H1 (cell line): ENCODE results near the gene FES. TPM values are rescaled to one million over a fixed set of nuclear protein-coding genes. Genes with fewer than 3 reads are reported as not detected.

Experiments
- CTCF ChIA-PET: fragments of 300-600 bp; sonication (Branson Sonifier 250); formaldehyde crosslinking; loops from one replicate; lab custom pipeline; 2021; ENCODE audit not compliant: partially characterized antibody; lab: Charles Lee
- POLR2A ChIA-PET: fragments of 300-600 bp; sonication (Branson Sonifier 250); formaldehyde crosslinking; loops from one replicate; lab custom pipeline; 2021; ENCODE audit warnings: inconsistent platforms; ENCODE audit not compliant: partially characterized antibody; lab: Charles Lee
- DNase-seq, 2 experiments: peaks; one replicate each; pipeline versions ENCODE4 v3.0.0 to v3.0.0-alpha.2; 2010 to 2022; ENCODE audit warnings: low spot score in 2 of 2, low read depth in 1 of 2, mixed read lengths in 1 of 2
- FAIRE-seq: peaks from 2 replicates; lab custom pipeline; 2011; peaks lifted over from hg19 to GRCh38; lab: Jason Lieb, UNC
- H2AFZ ChIP-seq: 2 replicates; pipeline ENCODE4 v1.8.1; 2012; ENCODE audit warnings: low read length, inconsistent platforms
- H2AK5ac ChIP-seq: 2 replicates; pipeline ENCODE4 v1.6.1; 2013; ENCODE audit warnings: low read depth, low read length
- H2BK120ac ChIP-seq: replicated peaks from 2 replicates; pipeline ENCODE3; 2013; ENCODE audit warnings: low read depth, low read length, inconsistent platforms
- H2BK12ac ChIP-seq: 2 replicates; pipeline ENCODE4 v1.6.1; 2013; ENCODE audit warnings: low read depth, low read length
- H2BK15ac ChIP-seq: 2 replicates; pipeline ENCODE4 v1.6.1; 2013; ENCODE audit warnings: low read length
- H2BK20ac ChIP-seq: 2 replicates; pipeline ENCODE4 v1.6.1; 2013; ENCODE audit warnings: low read length
- H2BK5ac ChIP-seq: 2 replicates; pipeline ENCODE4 v1.6.1; 2013; ENCODE audit warnings: low read depth, low read length
- H3K14ac ChIP-seq: 2 replicates; pipeline ENCODE4 v1.6.1; 2013; ENCODE audit warnings: inconsistent platforms; ENCODE audit not compliant: insufficient read length
- H3K18ac ChIP-seq: 2 replicates; pipeline ENCODE4 v1.6.1; 2013; ENCODE audit warnings: low read length; ENCODE audit errors: extremely low read depth
- H3K23ac ChIP-seq: 2 replicates; pipeline ENCODE4 v1.6.1; 2013; ENCODE audit warnings: inconsistent platforms; ENCODE audit not compliant: insufficient read length
- H3K23me2 ChIP-seq: 2 replicates; pipeline ENCODE4 v1.6.1; 2013; ENCODE audit warnings: low read depth, low read length
- H3K27ac ChIP-seq: 2 replicates; pipeline ENCODE4 v1.6.1; 2011; ENCODE audit warnings: low read depth, low read length, inconsistent platforms
- H3K27me3 ChIP-seq, 4 experiments: replicated peaks in 1 of 4; 1 replicate in 1 of 4; 2 replicates in 3 of 4; pipeline versions ENCODE4 v1.6.1 to v1.8.1; 2011 to 2013; ENCODE audit warnings: low read length in 3 of 4, mild to moderate bottlenecking in 3 of 4, inconsistent platforms in 2 of 4, mixed read lengths in 2 of 4, moderate library complexity in 1 of 4; ENCODE audit not compliant: control insufficient read depth in 3 of 4, insufficient read depth in 3 of 4; ENCODE audit errors: extremely low read depth in 1 of 4
- H3K36me3 ChIP-seq, 4 experiments: 2 replicates each; pipeline versions ENCODE4 v1.6.1 to v1.8.1; 2011 to 2013; ENCODE audit warnings: mild to moderate bottlenecking in 4 of 4, low read length in 3 of 4, moderate library complexity in 2 of 4, control low read depth in 1 of 4, inconsistent platforms in 1 of 4; ENCODE audit not compliant: insufficient read depth in 4 of 4, control insufficient read depth in 2 of 4
- H3K4ac ChIP-seq: replicated peaks from 2 replicates; pipeline ENCODE3; 2013; ENCODE audit warnings: low read length, low read depth, mixed read lengths, inconsistent platforms; ENCODE audit not compliant: insufficient read length
- H3K4me1 ChIP-seq, 4 experiments: replicated peaks in 1 of 4; 1 replicate in 1 of 4; 2 replicates in 3 of 4; pipeline versions ENCODE4 v1.6.1 to v1.8.1; 2011 to 2013; ENCODE audit warnings: low read length in 3 of 4, inconsistent platforms in 2 of 4, mixed read lengths in 1 of 4; ENCODE audit not compliant: insufficient read depth in 4 of 4, control insufficient read depth in 3 of 4
- H3K4me2 ChIP-seq, 2 experiments: 2 replicates each; pipeline versions ENCODE4 v1.6.1 to v1.8.1; 2011 to 2013; ENCODE audit warnings: low read depth in 2 of 2, low read length in 2 of 2, control low read depth in 1 of 2, inconsistent platforms in 1 of 2, mild to moderate bottlenecking in 1 of 2; ENCODE audit not compliant: insufficient read depth in 1 of 2
- H3K4me3 ChIP-seq, 4 experiments: fragments of 200-600, 300-600 bp in 1 of 4; sonication (generic), shearing (Covaris generic), sonication (Bioruptor Twin) in 1 of 4; 2 replicates each; pipeline versions ENCODE4 v1.5.1 to v1.8.1; 2011 to 2016; ENCODE audit warnings: low read length in 4 of 4, low read depth in 3 of 4, control low read depth in 2 of 4, inconsistent platforms in 2 of 4, mild to moderate bottlenecking in 2 of 4, mixed read lengths in 1 of 4, moderate library complexity in 1 of 4; ENCODE audit not compliant: insufficient read depth in 2 of 4; ENCODE audit errors: extremely low read depth in 1 of 4
- H3K56ac ChIP-seq: replicated peaks from 2 replicates; pipeline ENCODE3; 2013; ENCODE audit warnings: low read depth, mild to moderate bottlenecking, mixed read lengths, low read length, inconsistent platforms; ENCODE audit not compliant: insufficient read length
- H3K79me1 ChIP-seq: 2 replicates; pipeline ENCODE4 v1.6.1; 2013; ENCODE audit warnings: low read depth, low read length, control low read depth
- H3K79me2 ChIP-seq, 2 experiments: 2 replicates each; pipeline versions ENCODE4 v1.6.1 to v1.8.1; 2012 to 2013; ENCODE audit warnings: low read length in 2 of 2, mild to moderate bottlenecking in 2 of 2, inconsistent platforms in 1 of 2; ENCODE audit not compliant: insufficient read depth in 2 of 2, control insufficient read depth in 1 of 2
- H3K9ac ChIP-seq, 4 experiments: replicated peaks in 1 of 4; 1 replicate in 1 of 4; 2 replicates in 3 of 4; pipeline versions ENCODE4 v1.6.1 to v1.8.1; 2011 to 2013; ENCODE audit warnings: low read depth in 3 of 4, low read length in 3 of 4, control low read depth in 2 of 4, mild to moderate bottlenecking in 2 of 4, moderate library complexity in 2 of 4, inconsistent platforms in 1 of 4; ENCODE audit errors: extremely low read depth in 1 of 4
- H3K9me3 ChIP-seq, 2 experiments: 2 replicates each; pipeline versions ENCODE4 v1.6.1 to v1.8.1; 2012 to 2013; ENCODE audit warnings: mild to moderate bottlenecking in 2 of 2, moderate library complexity in 2 of 2, control low read depth in 1 of 2, inconsistent platforms in 1 of 2, low read depth in 1 of 2, low read length in 1 of 2, mixed read lengths in 1 of 2; ENCODE audit not compliant: insufficient read depth in 2 of 2
- H4K20me1 ChIP-seq, 2 experiments: replicated peaks in 1 of 2; 2 replicates each; pipeline versions ENCODE3 to v1.8.1; 2011 to 2013; ENCODE audit warnings: inconsistent platforms in 2 of 2, low read length in 2 of 2, mild to moderate bottlenecking in 1 of 2; ENCODE audit not compliant: insufficient read depth in 2 of 2, control insufficient read depth in 1 of 2
- H4K5ac ChIP-seq: 2 replicates; pipeline ENCODE4 v1.6.1; 2013; ENCODE audit warnings: low read length, low read depth, mixed read lengths, inconsistent platforms; ENCODE audit not compliant: insufficient read length
- H4K8ac ChIP-seq: 2 replicates; pipeline ENCODE4 v1.8.0; 2013; ENCODE audit warnings: mild to moderate bottlenecking, moderate library complexity, low read length, inconsistent platforms; ENCODE audit not compliant: insufficient read depth; ENCODE audit errors: extremely low read depth
- H4K91ac ChIP-seq: replicated peaks from 2 replicates; pipeline ENCODE3; 2013; ENCODE audit warnings: low read length, mixed read lengths, inconsistent platforms; ENCODE audit not compliant: insufficient read length
- ASH2L ChIP-seq: fragments of 200-600, 300-600 bp; sonication (generic); IDR thresholded peaks from one replicate; pipeline ENCODE4 v1.7.1; 2017; ENCODE audit warnings: low read length
- BCL11A ChIP-seq, 2 experiments: IDR thresholded peaks; one replicate each; pipeline ENCODE4 v1.6.1; 2011; ENCODE audit warnings: low read depth in 2 of 2, low read length in 2 of 2, mild to moderate bottlenecking in 2 of 2
- CTCF ChIP-seq, 3 experiments: IDR thresholded peaks; 1 replicate in 2 of 3; 2 replicates in 1 of 3; pipeline versions ENCODE4 v1.5.1 to v1.6.1; 2011; ENCODE audit warnings: low read length in 3 of 3, mild to moderate bottlenecking in 3 of 3, inconsistent platforms in 2 of 3, low read depth in 1 of 3, moderate library complexity in 1 of 3; ENCODE audit not compliant: insufficient read depth in 1 of 3; ENCODE audit errors: control extremely low read depth in 1 of 3
- GABPA ChIP-seq: IDR thresholded peaks from 2 replicates; pipeline ENCODE4 v1.6.1; 2011; ENCODE audit warnings: mild to moderate bottlenecking, low read length, moderate library complexity, borderline replicate concordance; ENCODE audit not compliant: insufficient read depth
- RAD21 ChIP-seq, 2 experiments: IDR thresholded peaks in 1 of 2; conservative IDR thresholded peaks in 1 of 2; 2 replicates each; pipeline ENCODE4 v1.6.1; 2011; ENCODE audit warnings: low read depth in 2 of 2, low read length in 2 of 2, improper control_type of control experiment in 1 of 2, inconsistent platforms in 1 of 2, mild to moderate bottlenecking in 1 of 2, moderate library complexity in 1 of 2
- RBBP5 ChIP-seq: IDR thresholded peaks from 2 replicates; pipeline ENCODE4 v1.7.1; 2012; ENCODE audit warnings: low read depth, mild to moderate bottlenecking, inconsistent platforms, low read length, moderate library complexity, borderline replicate concordance
- SIX5 ChIP-seq: IDR thresholded peaks from 2 replicates; pipeline ENCODE4 v1.6.1; 2011; ENCODE audit warnings: mild to moderate bottlenecking, low read depth, low read length
- WGBS, 2 experiments: shearing (Covaris generic) in 1 of 2; methylation state at CpG; one replicate each; pipeline versions ENCODE4 v1.1.6 to v1.1.7; 2013 to 2015; ENCODE audit warnings: low lambda C conversion rate in 2 of 2, mixed read lengths in 2 of 2, inconsistent platforms in 1 of 2, low coverage in 1 of 2, missing lambda C conversion rate in 1 of 2; ENCODE audit not compliant: insufficient replicate concordance in 2 of 2, insufficient coverage in 1 of 2, insufficient read length in 1 of 2; ENCODE audit errors: extremely low coverage in 1 of 2, missing lambda C conversion rate in 1 of 2; 5-methylcytosine and 5-hydroxymethylcytosine counted together
- polyA plus RNA-seq, 7 experiments: library from polyadenylated mRNA; depleted of rRNA in 3 of 7; stranded (reverse) in 5 of 7; unstranded in 2 of 7; fragments of >200 nt in 5 of 7; fragments of 200-250 nt in 2 of 7; gene quantifications; 1 replicate in 5 of 7; 2 replicates in 1 of 7; 4 replicates in 1 of 7; pipeline versions ENCODE4 v1.2.1 to v1.2.3, GENCODE V29; 2011 to 2013; ENCODE audit warnings: missing spikeins in 2 of 7, mixed read lengths in 2 of 7
- total RNA-seq: library from RNA; stranded (reverse); fragmentation: NEBNext Ultra II Directional; extraction: Animal tissue kit (Norgen Biotek cat#: 25700); gene quantifications from 2 replicates; pipeline ENCODE4 v1.2.1, GENCODE V29; 2021

FES gene
- total and polyA plus RNA-seq, 2 of the 8 experiments (the other 6 are each of a cell fraction or from before 2014, with no cell fraction given): 8.5 to 8.6 TPM

GRCh38 chr15:90936823-90937222 lies 52.5 kb downstream of the FES start:
- ChIA-PET CTCF (interaction anchor here (0.9 to 20.7 kb wide), 8 partner anchors 8 to 120 kb away, joined by 3 to 306 read pairs (median 38); partner anchors contain the start of genes FES, MAN2A2 and RCCD1), POLR2A (interaction anchor here (0.7 kb wide), 1 partner anchor 18 kb away, joined by 3 read pairs; the partner anchor contains the start of gene RCCD1)
- Histone ChIP-seq H3K4me1 (peaks cover 0 to 11% (median 6%) of the 10 kb centered on the region in 4 experiments; a peak in 6 of 7 replicates), H3K4me2 (no peak overlapping the region), H3K23me2 (peaks cover 11% of the 10 kb centered on the region; the same call in 1 of the 2 replicates), H3K4ac (no peak overlapping the region), H3K4me3 (no peak overlapping the region), H2AK5ac (no peak overlapping the region), H3K23ac (no peak overlapping the region), H2BK12ac (no peak overlapping the region), H3K14ac (no peak overlapping the region), H2BK5ac (no peak overlapping the region), H3K18ac (no peak overlapping the region), H3K36me3 (peaks cover 2 to 31% (median 18%) of the 10 kb centered on the region in 4 experiments; a peak in 7 of 8 replicates), H2BK20ac (no peak overlapping the region), H2BK15ac (no peak overlapping the region), H2AFZ (no peak overlapping the region), H3K27ac (no peak overlapping the region), H3K9ac (no peak overlapping the region), H4K91ac (no peak overlapping the region), H3K9me3 (no peaks in the 10 kb centered on the region), H3K27me3 (0 out of 7 replicates have a peak, but pooled peaks cover 0 to 4% (median 0%) of the 10 kb centered on the region in 4 experiments), H3K79me1 (no peaks in the 10 kb centered on the region), H2BK120ac (no peak overlapping the region), H3K79me2 (no peaks in the 10 kb centered on the region), H4K8ac (no peak overlapping the region), H4K20me1 (peaks cover 0 to 4% of the 10 kb centered on the region in 2 experiments), H3K56ac (no peak overlapping the region), H4K5ac (no peak overlapping the region)
- FAIRE-seq: no peak
- DNase-seq: no peak
- WGBS, 2 experiments: 95% methylated on average over 1 of the region's 1 CpG; no CpG with 5 or more reads in 1 of the 2 experiments
- TF ChIP-seq RAD21 (IDR thresholded peaks at IDR 0.05 in 1 of 2, conservative IDR thresholded peaks at IDR 0.05 in 1 of 2; ENCODE audit: low read depth in 2 of 2, low read length in 2 of 2) (no peak), RBBP5 (no peak), GABPA (no peak), SIX5 (no peak), CTCF (IDR thresholded peaks at IDR 0.05; ENCODE audit: control extremely low read depth in 1 of 3, insufficient read depth in 1 of 3, low read depth in 1 of 3, low read length in 3 of 3) (no peak), BCL11A (IDR thresholded peaks at IDR 0.05; ENCODE audit: low read depth in 2 of 2, low read length in 2 of 2) (no peak), ASH2L (no peak)
